ENCODE data around the gene DPP10.

DPP10 gene

GRCh38 chr2:115543024-115543423, 1100.6 kb downstream of the DPP10 start:
- H3K36me3 ChIP-seq (replicated peaks in 1 of 2; ENCODE audit: control insufficient read depth in 2 of 2, insufficient read depth in 2 of 2, low read length in 2 of 2), result no peaks in the 10 kb centered on the region
- no peak overlapping the region for H3K14ac ChIP-seq (ENCODE audit: low read length)
- no peaks in the 10 kb centered on the region for H3K9me3 ChIP-seq (replicated peaks in 1 of 2; ENCODE audit: control insufficient read depth in 2 of 2, insufficient read depth in 1 of 2, low read depth in 1 of 2, low read length in 2 of 2)
- H2BK12ac ChIP-seq (ENCODE audit: low read length), result no peak overlapping the region
- H3K18ac ChIP-seq (ENCODE audit: low read length), result no peak overlapping the region
- no peak overlapping the region for H3K9ac ChIP-seq (ENCODE audit: low read depth, low read length, poor library complexity)
- H3K4me1 ChIP-seq (ENCODE audit: control insufficient read depth in 2 of 2, insufficient read depth in 1 of 2, low read depth in 1 of 2, low read length in 2 of 2), result peaks cover 0 to 7% of the 10 kb centered on the region in 2 donors
- peak overlapping the region; percentile 51 for H2AFZ ChIP-seq (ENCODE audit: low read length)
- H2BK15ac ChIP-seq (ENCODE audit: low read length), result no peak overlapping the region
- H3K27me3 ChIP-seq (ENCODE audit: control insufficient read depth in 3 of 3, insufficient read depth in 3 of 3, low read depth in 1 of 3, low read length in 3 of 3), result no peaks in the 10 kb centered on the region
- H3K23ac ChIP-seq (ENCODE audit: low read depth, low read length, poor library complexity), result no peak overlapping the region
- no peak overlapping the region for H3K27ac ChIP-seq (replicated peaks; ENCODE audit: low read length)
- no peak overlapping the region for H2BK120ac ChIP-seq (ENCODE audit: low read depth, low read length)
- H4K8ac ChIP-seq (ENCODE audit: low read depth, low read length), result no peak overlapping the region
- H2BK5ac ChIP-seq (ENCODE audit: low read length), result no peak overlapping the region
- H3K4me2 ChIP-seq (ENCODE audit: insufficient read depth, low read length, poor library complexity, severe bottlenecking), result no peak overlapping the region
- no peak for DNase-seq (ENCODE audit: low spot score)
- no peak overlapping the region for H3K4me3 ChIP-seq (ENCODE audit: low read length in 2 of 2)
- H3K79me1 ChIP-seq (ENCODE audit: low read depth, low read length), result no peaks in the 10 kb centered on the region
- H2AK5ac ChIP-seq (ENCODE audit: low read depth, low read length), result no peak overlapping the region
- whole genome bisulfite sequencing, 2 donors (ENCODE audit: extremely low coverage in 2 of 2, insufficient read length in 2 of 2, insufficient replicate concordance in 1 of 2), result no CpG with 5 or more reads among the region's 5 CpGs
- H3K4ac ChIP-seq (ENCODE audit: low read length), result no peak overlapping the region
- H4K91ac ChIP-seq (ENCODE audit: low read depth, low read length, poor library complexity), result no peak overlapping the region

- Histone ChIP-seq H3K4me2 (ENCODE audit: insufficient read depth, low read length, poor library complexity, severe bottlenecking) (no peak overlapping the region), H3K27ac (replicated peaks; ENCODE audit: low read length) (no peak overlapping the region), H3K23ac (ENCODE audit: low read depth, low read length, poor library complexity) (no peak overlapping the region), H4K91ac (ENCODE audit: low read depth, low read length, poor library complexity) (no peak overlapping the region), H3K9ac (ENCODE audit: low read depth, low read length, poor library complexity) (no peak overlapping the region), H2BK15ac (ENCODE audit: low read length) (no peak overlapping the region), H2BK12ac (ENCODE audit: low read length) (no peak overlapping the region), H3K27me3 (ENCODE audit: control insufficient read depth in 3 of 3, insufficient read depth in 3 of 3, low read depth in 1 of 3, low read length in 3 of 3) (no peaks in the 10 kb centered on the region), H3K36me3 (replicated peaks in 1 of 2; ENCODE audit: control insufficient read depth in 2 of 2, insufficient read depth in 2 of 2, low read length in 2 of 2) (no peaks in the 10 kb centered on the region), H3K79me1 (ENCODE audit: low read depth, low read length) (no peaks in the 10 kb centered on the region), H3K4me3 (ENCODE audit: low read length in 2 of 2) (no peak overlapping the region), H2AK5ac (ENCODE audit: low read depth, low read length) (no peak overlapping the region), H4K8ac (ENCODE audit: low read depth, low read length) (no peak overlapping the region), H3K9me3 (replicated peaks in 1 of 2; ENCODE audit: control insufficient read depth in 2 of 2, insufficient read depth in 1 of 2, low read depth in 1 of 2, low read length in 2 of 2) (no peaks in the 10 kb centered on the region), H2BK120ac (ENCODE audit: low read depth, low read length) (no peak overlapping the region), H3K14ac (ENCODE audit: low read length) (no peak overlapping the region), H2AFZ (ENCODE audit: low read length) (peak overlapping the region; percentile 51), H2BK5ac (ENCODE audit: low read length) (no peak overlapping the region), H3K18ac (ENCODE audit: low read length) (no peak overlapping the region), H3K4me1 (ENCODE audit: control insufficient read depth in 2 of 2, insufficient read depth in 1 of 2, low read depth in 1 of 2, low read length in 2 of 2) (peaks cover 0 to 7% of the 10 kb centered on the region in 2 donors), H3K4ac (ENCODE audit: low read length) (no peak overlapping the region)
- WGBS, 2 donors (ENCODE audit: extremely low coverage in 2 of 2, insufficient read length in 2 of 2, insufficient replicate concordance in 1 of 2), result no CpG with 5 or more reads among the region's 4 CpGs
- no peak for DNase-seq (ENCODE audit: low spot score)
Observed at GRCh38 chr2:115543461-115543860, 1101.0 kb downstream of the DPP10 start.

- Histone ChIP-seq H3K9ac (ENCODE audit: low read depth, low read length, poor library complexity) (no peak overlapping the region), H2BK12ac (ENCODE audit: low read length) (no peak overlapping the region), H4K91ac (ENCODE audit: low read depth, low read length, poor library complexity) (no peak overlapping the region), H2BK120ac (ENCODE audit: low read depth, low read length) (no peak overlapping the region), H3K36me3 (replicated peaks in 1 of 2; ENCODE audit: control insufficient read depth in 2 of 2, insufficient read depth in 2 of 2, low read length in 2 of 2) (no peaks in the 10 kb centered on the region), H2AFZ (ENCODE audit: low read length) (no peak overlapping the region), H3K9me3 (replicated peaks in 1 of 2; ENCODE audit: control insufficient read depth in 2 of 2, insufficient read depth in 1 of 2, low read depth in 1 of 2, low read length in 2 of 2) (no peaks in the 10 kb centered on the region), H3K79me1 (ENCODE audit: low read depth, low read length) (no peaks in the 10 kb centered on the region), H3K23ac (ENCODE audit: low read depth, low read length, poor library complexity) (no peak overlapping the region), H2AK5ac (ENCODE audit: low read depth, low read length) (no peak overlapping the region), H3K18ac (ENCODE audit: low read length) (no peak overlapping the region), H2BK15ac (ENCODE audit: low read length) (no peak overlapping the region), H3K4me2 (ENCODE audit: insufficient read depth, low read length, poor library complexity, severe bottlenecking) (no peak overlapping the region), H4K8ac (ENCODE audit: low read depth, low read length) (no peak overlapping the region), H3K4me3 (ENCODE audit: low read length in 2 of 2) (no peak overlapping the region), H3K4ac (ENCODE audit: low read length) (no peak overlapping the region), H2BK5ac (ENCODE audit: low read length) (no peak overlapping the region), H3K4me1 (ENCODE audit: control insufficient read depth in 2 of 2, insufficient read depth in 1 of 2, low read depth in 1 of 2, low read length in 2 of 2) (no peaks in the 10 kb centered on the region), H3K14ac (ENCODE audit: low read length) (no peak overlapping the region), H3K27me3 (ENCODE audit: control insufficient read depth in 3 of 3, insufficient read depth in 3 of 3, low read depth in 1 of 3, low read length in 3 of 3) (no peaks in the 10 kb centered on the region), H3K27ac (replicated peaks; ENCODE audit: low read length) (no peak overlapping the region)
- no CpG with 5 or more reads among the region's 1 CpG for whole genome bisulfite sequencing, 2 donors (ENCODE audit: extremely low coverage in 2 of 2, insufficient read length in 2 of 2, insufficient replicate concordance in 1 of 2)
- DNase-seq (ENCODE audit: low spot score), result no peak
Observed at GRCh38 chr2:115549611-115550130, 1107.2 kb downstream of the DPP10 start.

GRCh38 chr2:115552726-115553125, 1110.3 kb downstream of the DPP10 start:
- Histone ChIP-seq H3K9me3 (replicated peaks in 1 of 2; ENCODE audit: control insufficient read depth in 2 of 2, insufficient read depth in 1 of 2, low read depth in 1 of 2, low read length in 2 of 2) (no peaks in the 10 kb centered on the region), H3K4me3 (ENCODE audit: low read length in 2 of 2) (no peak overlapping the region), H3K23ac (ENCODE audit: low read depth, low read length, poor library complexity) (no peak overlapping the region), H4K91ac (ENCODE audit: low read depth, low read length, poor library complexity) (no peak overlapping the region), H2BK120ac (ENCODE audit: low read depth, low read length) (no peak overlapping the region), H3K27ac (replicated peaks; ENCODE audit: low read length) (no peak overlapping the region), H2AK5ac (ENCODE audit: low read depth, low read length) (no peak overlapping the region), H3K18ac (ENCODE audit: low read length) (no peak overlapping the region), H2AFZ (ENCODE audit: low read length) (no peak overlapping the region), H3K14ac (ENCODE audit: low read length) (no peak overlapping the region), H3K4me1 (ENCODE audit: control insufficient read depth in 2 of 2, insufficient read depth in 1 of 2, low read depth in 1 of 2, low read length in 2 of 2) (no peaks in the 10 kb centered on the region), H3K36me3 (replicated peaks in 1 of 2; ENCODE audit: control insufficient read depth in 2 of 2, insufficient read depth in 2 of 2, low read length in 2 of 2) (no peaks in the 10 kb centered on the region), H2BK12ac (ENCODE audit: low read length) (no peak overlapping the region), H3K27me3 (ENCODE audit: control insufficient read depth in 3 of 3, insufficient read depth in 3 of 3, low read depth in 1 of 3, low read length in 3 of 3) (no peaks in the 10 kb centered on the region), H3K79me1 (ENCODE audit: low read depth, low read length) (no peaks in the 10 kb centered on the region), H2BK15ac (ENCODE audit: low read length) (no peak overlapping the region), H3K9ac (ENCODE audit: low read depth, low read length, poor library complexity) (no peak overlapping the region), H3K4me2 (ENCODE audit: insufficient read depth, low read length, poor library complexity, severe bottlenecking) (no peak overlapping the region), H4K8ac (ENCODE audit: low read depth, low read length) (no peak overlapping the region), H2BK5ac (ENCODE audit: low read length) (no peak overlapping the region), H3K4ac (ENCODE audit: low read length) (no peak overlapping the region)
- DNase-seq (ENCODE audit: low spot score), result no peak
- WGBS, 2 donors (ENCODE audit: extremely low coverage in 2 of 2, insufficient read length in 2 of 2, insufficient replicate concordance in 1 of 2), result no CpG with 5 or more reads among the region's 2 CpGs
